Activated naive CD8-positive, alpha-beta T cell treated with anti-CD3 and anti-CD28 coated beads, Interleukin-2, amount 10 ng/mL, durations not matched to agents 7 days and 5 days (primary cell): ENCODE measurements around the gene CDC42EP4. TPM values are rescaled to one million over a fixed set of nuclear protein-coding genes. Genes with fewer than 3 reads are reported as not detected.

ENCODE experiments used
- ATAC-seq: fragments of 150-1000 bp; cut with Tn5 transposase; one replicate; pipeline ENCODE4 v1.10.0; 2021; ENCODE audit warnings: low read depth, moderate library complexity
- POLR2A ChIA-PET: fragments of 350-600 bp; sonication (Branson Sonifier 250); formaldehyde crosslinking; loops from one replicate; lab custom pipeline; 2021; ENCODE audit warnings: antibody characterized with exemption; lab: Charles Lee
- DNase-seq: peaks from one replicate; pipeline ENCODE4 v3.0.0; 2021
- H3K27ac Mint-ChIP-seq: one replicate; pipeline ENCODE4 v1.8.0; 2022; ENCODE audit warnings: mild to moderate bottlenecking, mixed read lengths
- H3K27me3 Mint-ChIP-seq: one replicate; pipeline ENCODE4 v1.8.0; 2022; ENCODE audit warnings: mild to moderate bottlenecking, moderate library complexity, mixed read lengths
- H3K36me3 Mint-ChIP-seq: one replicate; pipeline ENCODE4 v1.8.0; 2021; ENCODE audit warnings: mild to moderate bottlenecking, mixed read lengths
- H3K4me1 Mint-ChIP-seq: one replicate; pipeline ENCODE4 v1.8.0; 2021; ENCODE audit warnings: mixed read lengths
- H3K4me3 Mint-ChIP-seq: one replicate; pipeline ENCODE4 v1.8.0; 2022; ENCODE audit warnings: mild to moderate bottlenecking, moderate library complexity, mixed read lengths
- H3K9me3 Mint-ChIP-seq: one replicate; pipeline ENCODE4 v1.8.0; 2021; ENCODE audit warnings: mixed read lengths
- total RNA-seq, 2 experiments: library from RNA; stranded (reverse); gene quantifications; one replicate each; pipeline ENCODE4 v1.2.3, GENCODE V29; 2021

The CDC42EP4 gene
- total RNA-seq, 2 experiments from 2014 or later: 1.5 to 2.7 TPM

DNA sequence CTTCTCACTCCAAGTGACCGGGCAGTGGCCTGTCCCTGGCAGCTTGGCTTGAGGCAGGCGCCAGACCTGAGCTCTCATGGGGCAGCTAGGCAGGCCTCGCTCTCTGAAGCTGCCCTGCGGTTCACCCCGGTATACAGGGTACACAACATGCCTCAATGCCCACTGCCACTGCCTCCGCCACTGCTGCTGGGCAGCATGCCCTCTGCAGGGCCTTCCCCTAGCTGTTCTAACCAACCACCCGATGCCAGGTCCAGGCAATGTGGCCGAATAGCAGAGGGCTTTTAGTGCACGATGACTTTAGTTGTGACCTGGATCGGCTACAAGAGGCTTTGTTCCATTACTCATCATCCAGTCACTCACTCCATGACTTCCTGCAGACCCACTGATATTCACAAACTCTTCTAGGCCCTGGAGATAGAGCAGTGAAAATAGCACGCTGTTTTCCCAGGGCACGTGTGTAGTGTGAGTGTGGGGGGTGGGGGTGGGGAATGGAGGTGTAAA, 19.7 kb downstream of the CDC42EP4 start:
- POLR2A ChIA-PET: no interaction called here
- Mint-ChIP-seq H3K4me1 (peaks cover 17% of the 10 kb centered on the region), H3K27me3 (peaks cover 7% of the 10 kb centered on the region), H3K27ac (no peak overlapping the region), H3K9me3 (no peaks in the 10 kb centered on the region), H3K36me3 (no peaks in the 10 kb centered on the region), H3K4me3 (no peak overlapping the region)
- ATAC-seq (no peak), DNase-seq (no peak)

- POLR2A ChIA-PET: no interaction called here
- H3K27ac Mint-ChIP-seq: no peak overlapping the region
- DNase-seq (no peak), ATAC-seq (peak; percentile 27)
- peak overlapping the region; percentile 14 for H3K4me3 Mint-ChIP-seq
- no peaks in the 10 kb centered on the region for H3K9me3 Mint-ChIP-seq
- no peaks in the 10 kb centered on the region for H3K36me3 Mint-ChIP-seq
- peaks cover 4% of the 10 kb centered on the region for H3K27me3 Mint-ChIP-seq
- H3K4me1 Mint-ChIP-seq: peaks cover 17% of the 10 kb centered on the region
Measured at GRCh38 chr17:73291260-73291801, 20.5 kb downstream of the CDC42EP4 start.

GRCh38 chr17:73290399-73291259, 21.2 kb downstream of the CDC42EP4 start:
- POLR2A ChIA-PET: no interaction called here
- H3K27ac Mint-ChIP-seq: no peak overlapping the region
- no peak for ATAC-seq

DNA sequence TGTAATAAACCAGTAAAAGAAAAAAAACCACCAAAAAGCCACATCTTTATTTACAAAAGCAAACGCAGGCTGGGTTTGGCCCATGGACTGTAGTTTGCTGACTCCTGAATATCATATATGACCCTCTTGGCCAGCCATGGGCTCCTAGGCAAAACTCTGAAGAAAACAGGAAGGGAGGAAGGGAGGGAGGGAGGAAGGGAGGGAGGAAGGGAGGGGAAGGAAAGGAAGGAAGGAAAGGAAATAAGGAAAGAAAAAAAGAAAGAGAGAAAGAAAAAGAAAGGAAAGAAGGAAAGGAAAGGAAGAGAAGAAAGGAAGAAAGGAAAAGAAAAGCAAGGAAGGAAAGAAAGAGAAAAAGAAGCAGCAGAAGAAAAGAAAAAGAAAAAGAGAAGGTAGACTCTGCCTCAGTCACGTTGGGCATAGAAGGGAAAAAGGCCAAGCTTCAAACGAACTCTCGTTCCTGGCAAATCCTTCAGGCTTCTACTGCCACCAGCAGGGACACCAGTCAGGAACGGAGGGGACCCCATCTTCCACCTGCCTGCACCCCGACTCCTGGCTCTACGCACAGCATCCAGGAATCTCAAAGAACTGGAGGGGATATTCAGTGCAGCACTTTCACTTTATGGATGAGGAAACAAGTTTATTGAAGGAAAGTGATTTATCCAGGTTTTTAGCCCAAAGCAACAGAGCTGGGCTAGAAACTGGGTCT, 22.1 kb downstream of the CDC42EP4 start:
- no peak for DNase-seq
- no peaks in the 10 kb centered on the region for H3K9me3 Mint-ChIP-seq
- ATAC-seq: no peak
- H3K4me3 Mint-ChIP-seq: no peak overlapping the region
- H3K27me3 Mint-ChIP-seq: no peaks in the 10 kb centered on the region
- no peaks in the 10 kb centered on the region for H3K36me3 Mint-ChIP-seq
- peaks cover 17% of the 10 kb centered on the region for H3K4me1 Mint-ChIP-seq
- POLR2A ChIA-PET: no interaction called here
- H3K27ac Mint-ChIP-seq: no peak overlapping the region

More at GRCh38 chr17:73290399-73291259, 21.2 kb downstream of the CDC42EP4 start:
- Mint-ChIP-seq H3K36me3 (no peaks in the 10 kb centered on the region), H3K4me1 (peaks cover 17% of the 10 kb centered on the region), H3K4me3 (peak overlapping the region; percentile 14), H3K9me3 (no peaks in the 10 kb centered on the region), H3K27me3 (peaks cover 3% of the 10 kb centered on the region)
- DNase-seq: no peak

- H3K27me3 Mint-ChIP-seq: no peaks in the 10 kb centered on the region
- no peaks in the 10 kb centered on the region for H3K36me3 Mint-ChIP-seq
- no peak overlapping the region for H3K27ac Mint-ChIP-seq
- ATAC-seq (no peak), DNase-seq (no peak)
- H3K9me3 Mint-ChIP-seq: no peaks in the 10 kb centered on the region
- H3K4me3 Mint-ChIP-seq: no peak overlapping the region
- POLR2A ChIA-PET: no interaction called here
- H3K4me1 Mint-ChIP-seq: peaks cover 17% of the 10 kb centered on the region
Measured at GRCh38 chr17:73288534-73289302, 23.1 kb downstream of the CDC42EP4 start.

DNA sequence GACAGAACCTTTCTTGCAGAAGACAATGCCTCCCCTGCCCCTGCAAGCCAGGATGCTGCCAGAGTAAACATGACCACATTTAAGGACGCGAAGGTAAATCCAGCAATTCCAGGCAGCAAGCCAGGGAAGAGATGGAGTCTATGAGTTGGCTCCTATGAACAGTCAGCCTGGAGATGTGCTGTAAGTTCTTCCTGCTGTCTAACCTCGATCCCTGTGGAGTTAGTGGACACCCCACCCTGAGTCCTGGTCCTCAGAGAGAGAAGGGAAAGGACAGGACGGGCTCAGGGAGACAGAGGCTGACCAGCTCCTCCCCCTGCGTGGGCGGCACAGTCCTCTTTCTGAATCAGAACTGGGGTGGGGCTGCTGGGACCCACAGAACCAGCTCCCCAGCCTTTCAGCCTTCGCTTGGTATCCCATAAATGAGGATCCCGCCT, 24.9 kb downstream of the CDC42EP4 start:
- Mint-ChIP-seq H3K27me3 (no peaks in the 10 kb centered on the region), H3K36me3 (no peaks in the 10 kb centered on the region), H3K9me3 (no peaks in the 10 kb centered on the region), H3K27ac (no peak overlapping the region), H3K4me3 (no peak overlapping the region), H3K4me1 (peaks cover 16% of the 10 kb centered on the region)
- POLR2A ChIA-PET: no interaction called here
- DNase-seq (no peak), ATAC-seq (no peak)

DNA sequence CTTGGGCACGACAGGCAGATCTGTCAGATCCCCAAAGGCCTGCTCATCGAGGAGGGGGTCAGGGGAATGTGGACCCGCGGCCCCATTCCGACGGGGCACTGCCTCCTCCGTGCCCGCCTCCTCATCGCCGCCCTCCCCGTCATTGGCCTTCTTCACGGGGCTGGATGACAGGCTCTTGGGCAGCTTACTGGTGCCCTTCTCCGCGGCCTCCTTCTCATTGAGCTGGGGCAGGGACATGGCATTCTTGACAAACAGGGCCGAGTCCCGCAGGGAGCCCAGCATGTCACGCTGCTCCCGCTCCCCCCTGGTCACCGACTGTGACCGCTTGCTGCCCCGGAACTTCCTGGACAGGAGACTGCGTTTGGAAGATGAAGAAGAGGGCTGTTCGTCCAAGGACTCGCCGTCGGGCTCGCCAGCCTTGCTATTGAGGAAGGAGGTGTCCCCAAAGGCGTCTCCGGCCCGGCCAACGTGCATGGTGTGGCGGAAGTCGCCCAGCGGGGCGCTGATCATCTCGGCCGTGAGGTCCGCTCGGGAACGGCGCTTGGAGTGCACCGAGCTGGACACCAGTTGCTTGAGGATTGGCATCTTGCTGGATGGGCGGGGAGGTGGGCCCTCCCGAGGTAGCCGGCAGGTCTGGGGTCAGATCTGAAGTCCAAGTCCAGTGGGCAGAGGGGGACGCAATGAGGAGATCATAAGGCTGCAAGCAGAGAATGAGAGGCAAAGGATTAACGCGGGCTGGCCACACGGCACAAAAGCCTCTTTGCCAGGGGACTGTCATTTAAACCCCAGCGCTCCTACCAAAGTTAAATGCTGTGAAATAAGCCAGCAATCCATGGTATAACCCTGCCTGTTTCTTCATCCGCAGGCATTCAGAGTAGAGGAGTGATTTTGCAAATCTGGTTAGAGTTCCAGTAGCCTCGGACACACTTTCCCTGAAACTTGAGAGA, 25.6 kb downstream of the CDC42EP4 start:
- H3K27me3 Mint-ChIP-seq: peaks cover 3% of the 10 kb centered on the region
- no peaks in the 10 kb centered on the region for H3K36me3 Mint-ChIP-seq
- ATAC-seq (no peak), DNase-seq (no peak)
- no peaks in the 10 kb centered on the region for H3K9me3 Mint-ChIP-seq
- no peak overlapping the region for H3K4me3 Mint-ChIP-seq
- POLR2A ChIA-PET: no interaction called here
- H3K27ac Mint-ChIP-seq: no peak overlapping the region
- peaks cover 9% of the 10 kb centered on the region for H3K4me1 Mint-ChIP-seq

DNA sequence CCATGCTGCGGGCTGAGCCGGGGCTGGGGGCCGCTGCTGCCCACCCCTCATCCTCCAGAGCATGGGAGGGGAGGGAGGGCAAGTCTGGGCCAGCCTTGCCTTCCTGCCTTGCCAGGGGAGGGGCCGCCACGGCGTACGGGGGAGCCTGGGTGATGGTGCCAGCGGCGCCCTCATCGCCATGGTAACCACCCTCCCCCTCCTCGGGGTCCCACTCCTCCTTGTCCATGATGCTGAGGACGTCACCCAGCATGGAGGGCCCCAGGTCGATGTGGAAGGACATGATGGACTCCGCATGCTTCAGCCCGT, 26.2 kb downstream of the CDC42EP4 start:
- no peak overlapping the region for H3K27ac Mint-ChIP-seq
- H3K4me1 Mint-ChIP-seq: peaks cover 4% of the 10 kb centered on the region
- no peak overlapping the region for H3K4me3 Mint-ChIP-seq
- ATAC-seq: no peak
- H3K36me3 Mint-ChIP-seq: no peaks in the 10 kb centered on the region
- no peak for DNase-seq
- H3K9me3 Mint-ChIP-seq: no peaks in the 10 kb centered on the region
- POLR2A ChIA-PET: no interaction called here
- H3K27me3 Mint-ChIP-seq: peaks cover 3% of the 10 kb centered on the region

- no peaks in the 10 kb centered on the region for H3K9me3 Mint-ChIP-seq
- DNase-seq: no peak
- peaks cover 3% of the 10 kb centered on the region for H3K27me3 Mint-ChIP-seq
- no peaks in the 10 kb centered on the region for H3K4me1 Mint-ChIP-seq
- H3K27ac Mint-ChIP-seq: no peak overlapping the region
- POLR2A ChIA-PET: no interaction called here
- no peak overlapping the region for H3K4me3 Mint-ChIP-seq
- ATAC-seq: no peak
- H3K36me3 Mint-ChIP-seq: no peaks in the 10 kb centered on the region
Measured at GRCh38 chr17:73284906-73285602, 26.7 kb downstream of the CDC42EP4 start.

DNA sequence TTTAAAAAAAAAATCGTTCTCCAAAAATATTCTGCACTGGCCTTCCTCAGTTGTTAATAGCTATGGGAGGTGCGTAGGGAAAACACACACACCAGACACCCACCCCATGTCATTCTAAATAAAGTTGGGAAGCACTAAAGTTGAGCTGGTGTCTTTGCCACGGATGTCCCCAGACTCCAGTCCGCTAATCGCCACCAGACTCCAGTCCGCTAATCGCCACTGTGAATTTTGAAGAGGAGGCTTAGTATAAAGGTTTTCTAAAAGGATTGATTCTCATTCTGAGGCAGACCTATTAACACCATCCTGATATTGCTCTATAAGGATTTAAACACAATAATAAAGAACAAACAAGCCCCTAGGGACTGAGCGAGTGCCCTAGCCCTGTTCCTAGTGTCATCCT, 27.4 kb downstream of the CDC42EP4 start:
- no peaks in the 10 kb centered on the region for H3K4me1 Mint-ChIP-seq
- H3K9me3 Mint-ChIP-seq: no peaks in the 10 kb centered on the region
- ATAC-seq (no peak), DNase-seq (no peak)
- H3K36me3 Mint-ChIP-seq: no peaks in the 10 kb centered on the region
- H3K27ac Mint-ChIP-seq: no peak overlapping the region
- POLR2A ChIA-PET: no interaction called here
- peaks cover 3% of the 10 kb centered on the region for H3K27me3 Mint-ChIP-seq
- no peak overlapping the region for H3K4me3 Mint-ChIP-seq

GRCh38 chr17:73283841-73284282, 27.9 kb downstream of the CDC42EP4 start:
- H3K36me3 Mint-ChIP-seq: no peaks in the 10 kb centered on the region
- no peak for DNase-seq
- ATAC-seq: no peak
- H3K4me3 Mint-ChIP-seq: no peak overlapping the region
- H3K27ac Mint-ChIP-seq: no peak overlapping the region
- H3K9me3 Mint-ChIP-seq: no peaks in the 10 kb centered on the region
- POLR2A ChIA-PET: no interaction called here
- H3K27me3 Mint-ChIP-seq: peaks cover 3% of the 10 kb centered on the region
- H3K4me1 Mint-ChIP-seq: no peaks in the 10 kb centered on the region

DNA sequence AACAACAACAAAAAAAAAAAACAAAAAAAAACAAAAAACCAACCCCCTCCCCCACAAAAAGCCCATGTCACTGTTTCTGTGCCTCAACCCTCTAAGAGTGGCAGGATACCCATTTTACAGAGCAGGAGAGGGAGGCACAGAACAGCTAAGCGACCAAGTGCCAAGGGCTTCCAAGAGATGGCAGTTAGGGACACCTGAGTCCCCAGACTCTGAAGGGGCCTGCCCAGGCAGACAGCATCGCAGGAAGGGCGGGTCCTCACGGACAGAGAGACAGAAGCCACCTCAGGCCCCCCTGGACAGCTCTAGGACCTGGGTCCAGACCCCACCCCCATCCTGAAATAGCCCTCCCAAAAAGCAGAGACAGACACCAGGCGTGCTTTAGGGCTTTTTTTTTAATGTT, 28.6 kb downstream of the CDC42EP4 start:
- Mint-ChIP-seq H3K27ac (no peak overlapping the region), H3K36me3 (no peaks in the 10 kb centered on the region), H3K4me1 (no peaks in the 10 kb centered on the region), H3K27me3 (peaks cover 3% of the 10 kb centered on the region), H3K4me3 (no peak overlapping the region), H3K9me3 (no peaks in the 10 kb centered on the region)
- POLR2A ChIA-PET: interaction anchor here (0.7 kb wide), 1 partner anchor 18 kb away, joined by 3 read pairs; no protein-coding TSS in a partner anchor
- no peak for DNase-seq
- ATAC-seq: no peak
